NCI-H187 (cell line): ENCODE measurements around the gene LCE6A.

Source experiments
- DNase-seq, 2 experiments: peaks; one replicate each; lab custom pipeline; 2025; lab: John Stamatoyannopoulos, UW

Gene LCE6A

GRCh38 chr1:152842556-152842955 lies at the start of gene LCE6A:
Gene LCE6A, plus strand, starts transcription at chr1:152842856. Its CDS starts 665 bp downstream, at chr1:152843521.
- no peak for DNase-seq

GRCh38 chr1:152795686-152796085 lies 47.0 kb upstream of the LCE6A start:
- no peak for DNase-seq

GRCh38 chr1:152796421-152796820 lies 46.2 kb upstream of the LCE6A start, which contains the start of gene LCE1D:
Gene LCE1D, plus strand, starts transcription at chr1:152796721. Its CDS starts 1,074 bp downstream, at chr1:152797795.
- no peak for DNase-seq

- DNase-seq = no peak
Measured at GRCh38 chr1:152801333-152801732, 41.3 kb upstream of the LCE6A start.

- DNase-seq = no peak
Measured at GRCh38 chr1:152806576-152806975, 36.1 kb upstream of the LCE6A start, which contains the start of gene LCE1C. Gene LCE1C, minus strand, starts transcription at chr1:152806651. Its CDS starts 1,173 bp downstream, at chr1:152805478.

- DNase-seq = no peak
Measured at GRCh38 chr1:152811050-152811449, 31.6 kb upstream of the LCE6A start.

- DNase-seq = no peak
Measured at GRCh38 chr1:152811671-152812070, 31.0 kb upstream of the LCE6A start, which contains the start of gene LCE1B. Gene LCE1B, plus strand, starts transcription at chr1:152811971. Its CDS starts 476 bp downstream, at chr1:152812447.

- no peak for DNase-seq
Measured at GRCh38 chr1:152817309-152817708, 25.3 kb upstream of the LCE6A start.

- no peak for DNase-seq
Measured at GRCh38 chr1:152823294-152823693, 19.4 kb upstream of the LCE6A start.

GRCh38 chr1:152824964-152825363 lies 17.7 kb upstream of the LCE6A start:
- DNase-seq = no peak

- DNase-seq = no peak
Measured at GRCh38 chr1:152827173-152827572, 15.5 kb upstream of the LCE6A start, which contains the start of gene LCE1A. Gene LCE1A, plus strand, starts transcription at chr1:152827473. Its CDS starts 0 bp downstream, at chr1:152827473.

- DNase-seq = no peak
Measured at GRCh38 chr1:152836870-152837269, 5.8 kb upstream of the LCE6A start.

GRCh38 chr1:152855661-152856060 lies 13.0 kb downstream of the LCE6A start:
- no peak for DNase-seq

GRCh38 chr1:152858062-152858461 lies 15.4 kb downstream of the LCE6A start:
- DNase-seq = no peak

- no peak for DNase-seq
Measured at GRCh38 chr1:152859696-152860095, 17.0 kb downstream of the LCE6A start, which contains the start of gene LCE7A. Gene LCE7A, plus strand, starts transcription at chr1:152859996. Its CDS starts 702 bp downstream, at chr1:152860698.

GRCh38 chr1:152860129-152860528 lies 17.5 kb downstream of the LCE6A start:
- no peak for DNase-seq

GRCh38 chr1:152861374-152861773 lies 18.7 kb downstream of the LCE6A start:
- no peak for DNase-seq

- DNase-seq = no peak
Measured at GRCh38 chr1:152864443-152864842, 21.8 kb downstream of the LCE6A start.

- DNase-seq = no peak
Measured at GRCh38 chr1:152866321-152866720, 23.7 kb downstream of the LCE6A start.

GRCh38 chr1:152869808-152870419 lies 27.3 kb downstream of the LCE6A start:
- DNase-seq = peak; percentile 59 to 88

- peak; percentile 38 to 42 for DNase-seq
Measured at GRCh38 chr1:152870831-152871730, 28.4 kb downstream of the LCE6A start.

- no peak for DNase-seq
Measured at GRCh38 chr1:152871731-152872126, 29.1 kb downstream of the LCE6A start.

GRCh38 chr1:152873495-152873894 lies 30.8 kb downstream of the LCE6A start:
- DNase-seq = no peak
